Upper lobe of left lung (tissue), 6 donors: ENCODE results near the gene WDR37. TPM values are rescaled to one million over a fixed set of nuclear protein-coding genes. Genes with fewer than 3 reads are reported as not detected.

ENCODE experiments used
- ATAC-seq, 2 donors: fragments of 200-7000 bp; cut with Tn5 transposase; one replicate each; pipeline ENCODE4 v1.9.1; 2022; ENCODE audit warnings: mild to moderate bottlenecking in 2 of 2, moderate library complexity in 2 of 2; ENCODE audit not compliant: low FRiP score in 2 of 2
- DNase-seq, 2 donors: peaks; one replicate each; pipeline ENCODE4 v3.0.0-alpha.2; 2019 to 2020
- H3K27ac ChIP-seq, 4 donors: fragments of 200-600 bp; sonication (generic); one replicate each; pipeline ENCODE4 v1.5.1; 2016 to 2019
- H3K27me3 ChIP-seq, 4 donors: fragments of 200-600 bp; sonication (generic); one replicate each; pipeline ENCODE4 v1.5.1; 2017 to 2019
- H3K36me3 ChIP-seq, 4 donors: fragments of 200-600 bp; sonication (generic); one replicate each; pipeline ENCODE4 v1.5.1; 2016 to 2019
- H3K4me1 ChIP-seq, 4 donors: fragments of 200-600 bp; sonication (generic); one replicate each; pipeline ENCODE4 v1.5.1; 2018 to 2019
- H3K4me3 ChIP-seq, 4 donors: fragments of 200-600 bp; sonication (generic); one replicate each; pipeline ENCODE4 v1.5.1; 2017 to 2019; ENCODE audit warnings: mild to moderate bottlenecking in 2 of 4, moderate library complexity in 1 of 4
- H3K9me3 ChIP-seq, 4 donors: fragments of 200-600 bp; sonication (generic); one replicate each; pipeline ENCODE4 v1.5.1; 2018 to 2019
- CTCF ChIP-seq, 6 experiments: fragments of 450-650 bp in 4 of 6; fragments of 200-600 bp in 2 of 6; sonication (generic) in 2 of 6; IDR thresholded peaks; one replicate each; pipeline ENCODE4 v1.5.1; 2016 to 2019; ENCODE audit warnings: antibody characterized with exemption in 6 of 6
- EP300 ChIP-seq, 4 donors: sonication (generic); formaldehyde crosslinking; IDR thresholded peaks; one replicate each; pipeline ENCODE4 v1.5.1; 2017; ENCODE audit warnings: antibody characterized with exemption in 4 of 4, control low read depth in 2 of 4
- POLR2A ChIP-seq, 4 donors: fragments of 450-650 bp; IDR thresholded peaks; one replicate each; pipeline ENCODE4 v1.5.1; 2016 to 2017; ENCODE audit warnings: antibody characterized with exemption in 4 of 4, mild to moderate bottlenecking in 2 of 4
- POLR2AphosphoS5 ChIP-seq, 2 donors: sonication (generic); formaldehyde crosslinking; IDR thresholded peaks; one replicate each; pipeline ENCODE4 v1.5.1; 2017; ENCODE audit warnings: antibody characterized with exemption in 2 of 2
- WGBS, 2 donors: methylation state at CpG; one replicate each; pipeline ENCODE4 v1.1.5; 2017 to 2018; 5-methylcytosine and 5-hydroxymethylcytosine counted together
- total RNA-seq, 6 donors: library from RNA; depleted of rRNA in 4 of 6; stranded (reverse); fragments of >200 nt in 4 of 6; gene quantifications; one replicate each; pipeline versions ENCODE4 v1.1.0 to v1.2.1, GENCODE V29; 2016 to 2021
- donor health status: DM: no; HTN: no; CAD: no; lungs with moderate emphysema.
- donor health status: DM: no; HTN: yes; CAD: no; lungs with severe emphysema.

The WDR37 gene
- total RNA-seq, 6 donors from 2014 or later: 18.1 to 31.4 (median 19.9) TPM

GRCh38 chr10:1048349-1048731, 7.8 kb upstream of the WDR37 start:
- H3K9me3 ChIP-seq: no peaks in the 10 kb centered on the region
- TF ChIP-seq CTCF (IDR thresholded peaks at IDR 0.05): no peak
- TF ChIP-seq EP300 (IDR thresholded peaks at IDR 0.05): no peak
- no peak for TF ChIP-seq POLR2AphosphoS5 (IDR thresholded peaks at IDR 0.05)
- TF ChIP-seq POLR2A (IDR thresholded peaks at IDR 0.05): peak in 1 of 4 donors; percentile 28
- peak in 1 of 2 donors; percentile 51 for ATAC-seq
- peak in 1 of 2 donors; percentile 35 for DNase-seq
- H3K4me1 ChIP-seq: peaks cover 38 to 57% (median 45%) of the 10 kb centered on the region in 4 donors
- peak overlapping the region; percentile 97 to 99 (median 98) for H3K27ac ChIP-seq
- H3K36me3 ChIP-seq: peaks cover 0 to 17% (median under 1%) of the 10 kb centered on the region in 4 donors
- WGBS, 2 donors: 0 to 1% methylated on average over 19 to 34 of the region's 37 CpGs
- H3K4me3 ChIP-seq: peak overlapping the region; percentile 70 to 82 (median 73)
- no peaks in the 10 kb centered on the region for H3K27me3 ChIP-seq

GRCh38 chr10:1048732-1049424, 7.3 kb upstream of the WDR37 start, which contains the start of gene IDI1:
Gene IDI1 (minus strand): TSS chr10:1049119. CDS start chr10:1049003, 116 bp downstream.
- peaks cover 0 to 16% (median 2%) of the 10 kb centered on the region in 4 donors for H3K36me3 ChIP-seq
- H3K4me1 ChIP-seq: peaks cover 41 to 58% (median 50%) of the 10 kb centered on the region in 4 donors
- ATAC-seq (peak; percentile 97 to 98), DNase-seq (peak; percentile 97 to 99)
- 0 to 2% methylated on average over 11 to 45 of the region's 83 CpGs for WGBS, 2 donors
- peak within 1 kb of the TSS; percentile 97 to 99 (median 98) for H3K27ac ChIP-seq
- peak within 1 kb of the TSS; percentile 70 to 82 (median 73) for H3K4me3 ChIP-seq
- H3K9me3 ChIP-seq: no peaks in the 10 kb centered on the region
- H3K27me3 ChIP-seq: no peaks in the 10 kb centered on the region
- TF ChIP-seq POLR2AphosphoS5 (IDR thresholded peaks at IDR 0.05): peak; percentile 89 to 99
- TF ChIP-seq POLR2A (IDR thresholded peaks at IDR 0.05): peak; percentile 13 to 99 (median 96)
- TF ChIP-seq EP300 (IDR thresholded peaks at IDR 0.05): peak in 1 of 4 donors; percentile 96
- peak in 3 of 6 experiments; percentile 25 to 33 (median 30) for TF ChIP-seq CTCF (IDR thresholded peaks at IDR 0.05)

- Histone ChIP-seq H3K9me3 (no peaks in the 10 kb centered on the region), H3K27ac (peak overlapping the region; percentile 97 to 99 (median 98)), H3K4me3 (peak overlapping the region; percentile 51 to 82 (median 72)), H3K27me3 (no peaks in the 10 kb centered on the region), H3K36me3 (peaks cover 0 to 16% (median 2%) of the 10 kb centered on the region in 4 donors), H3K4me1 (peaks cover 40 to 59% (median 50%) of the 10 kb centered on the region in 4 donors)
- WGBS, 2 donors: 1% methylated on average over 16 to 34 of the region's 34 CpGs
- DNase-seq (no peak), ATAC-seq (no peak)
- no peak for TF ChIP-seq EP300 (IDR thresholded peaks at IDR 0.05)
Measured at GRCh38 chr10:1049425-1049958, 6.7 kb upstream of the WDR37 start.

- Histone ChIP-seq H3K36me3 (peaks cover 0 to 16% (median 2%) of the 10 kb centered on the region in 4 donors), H3K27ac (peak overlapping the region; percentile 97 to 99 (median 98)), H3K9me3 (no peaks in the 10 kb centered on the region), H3K27me3 (no peaks in the 10 kb centered on the region), H3K4me3 (peak overlapping the region in 3 of 4 donors; percentile 70 to 82 (median 74)), H3K4me1 (peaks cover 41 to 59% (median 51%) of the 10 kb centered on the region in 4 donors)
- no peak for DNase-seq
- TF ChIP-seq POLR2A (IDR thresholded peaks at IDR 0.05) (no peak), POLR2AphosphoS5 (IDR thresholded peaks at IDR 0.05) (no peak), EP300 (IDR thresholded peaks at IDR 0.05) (no peak), CTCF (IDR thresholded peaks at IDR 0.05) (no peak)
- no peak for ATAC-seq
- 41 to 43% methylated on average over 5 of the region's 5 CpGs for WGBS, 2 donors
Measured at GRCh38 chr10:1050145-1050544, 6.0 kb upstream of the WDR37 start.

GRCh38 chr10:1050554-1050953, 5.6 kb upstream of the WDR37 start:
- 62 to 68% methylated on average over 4 of the region's 4 CpGs for WGBS, 2 donors
- TF ChIP-seq EP300 (IDR thresholded peaks at IDR 0.05): no peak
- TF ChIP-seq POLR2AphosphoS5 (IDR thresholded peaks at IDR 0.05): peak in 1 of 2 donors; percentile 39
- peak in 1 of 6 experiments; percentile 10 for TF ChIP-seq CTCF (IDR thresholded peaks at IDR 0.05)
- Histone ChIP-seq H3K36me3 (peaks cover 0 to 16% (median 2%) of the 10 kb centered on the region in 4 donors), H3K27ac (peak overlapping the region in 3 of 4 donors; percentile 97 to 99 (median 99)), H3K4me3 (peak overlapping the region in 2 of 4 donors; percentile 70 to 82), H3K4me1 (peaks cover 40 to 59% (median 50%) of the 10 kb centered on the region in 4 donors), H3K27me3 (no peaks in the 10 kb centered on the region), H3K9me3 (no peaks in the 10 kb centered on the region)
- DNase-seq (peak in 1 of 2 donors; percentile 82), ATAC-seq (no peak)
